GM23338 (cell line): Measurements from ENCODE around the gene ZMYND8. TPM values are rescaled to one million over a fixed set of nuclear protein-coding genes. Genes with fewer than 3 reads are reported as not detected.

Source experiments
- ATAC-seq: fragments of 200-7000 bp; cut with Tn5 transposase; 3 replicates; pipeline ENCODE4 v1.9.1; 2020
- DNase-seq: peaks from one replicate; pipeline ENCODE4 v3.0.0-alpha.2; 2015; ENCODE audit warnings: low spot score
- H2AFZ ChIP-seq: fragments of 200-600 bp; sonication (generic); 2 replicates; pipeline ENCODE4 v1.8.0; 2016; ENCODE audit warnings: antibody characterized with exemption, mild to moderate bottlenecking, moderate library complexity
- H3F3A ChIP-seq: fragments of 200-600 bp; sonication (generic); replicated peaks from 2 replicates; pipeline ENCODE4 v1.8.0; 2017; ENCODE audit warnings: antibody characterized with exemption, mixed run types, low read depth
- H3K27ac ChIP-seq: fragments of 200-600 bp; sonication (generic); 2 replicates; pipeline ENCODE4 v1.6.1; 2016; ENCODE audit warnings: low read depth
- H3K27me3 ChIP-seq: fragments of 200-600 bp; sonication (generic); 2 replicates; pipeline ENCODE4 v1.8.0; 2016; ENCODE audit warnings: mild to moderate bottlenecking, mixed run types, moderate library complexity; ENCODE audit not compliant: insufficient read depth
- H3K36me3 ChIP-seq: fragments of 200-600 bp; sonication (generic); 2 replicates; pipeline ENCODE4 v1.8.0; 2016; ENCODE audit warnings: mild to moderate bottlenecking; ENCODE audit not compliant: insufficient read depth
- H3K4me1 ChIP-seq: fragments of 200-600 bp; sonication (generic); 2 replicates; pipeline ENCODE4 v1.8.0; 2016; ENCODE audit warnings: mild to moderate bottlenecking, moderate library complexity; ENCODE audit not compliant: insufficient read depth
- H3K4me2 ChIP-seq: fragments of 200-600 bp; sonication (generic); 2 replicates; pipeline ENCODE4 v1.7.1; 2017; ENCODE audit warnings: mixed run types
- H3K4me3 ChIP-seq: fragments of 200-600 bp; sonication (generic); 2 replicates; pipeline ENCODE4 v1.6.1; 2016; ENCODE audit warnings: mixed run types
- H3K79me2 ChIP-seq: fragments of 200-600 bp; sonication (generic); replicated peaks from 2 replicates; pipeline ENCODE4 v1.8.0; 2017; ENCODE audit warnings: mild to moderate bottlenecking; ENCODE audit not compliant: insufficient read depth
- H3K9me2 ChIP-seq: fragments of 200-600 bp; sonication (generic); 2 replicates; pipeline ENCODE4 v1.8.0; 2017; ENCODE audit not compliant: insufficient read depth
- H4K20me1 ChIP-seq: fragments of 200-600 bp; sonication (generic); replicated peaks from 2 replicates; pipeline ENCODE4 v1.8.0; 2017; ENCODE audit warnings: mild to moderate bottlenecking; ENCODE audit not compliant: insufficient read depth
- H3K27ac Mint-ChIP-seq: 2 replicates; pipeline ENCODE4 v1.8.0; 2020; ENCODE audit warnings: inconsistent platforms, mild to moderate bottlenecking, moderate library complexity, mixed read lengths
- H3K27me3 Mint-ChIP-seq: 3 replicates; pipeline ENCODE4 v1.8.0; 2022; ENCODE audit warnings: low read depth, mild to moderate bottlenecking, moderate library complexity, mixed read lengths, inconsistent platforms; ENCODE audit not compliant: insufficient read depth, poor library complexity
- H3K36me3 Mint-ChIP-seq: 3 replicates; pipeline ENCODE4 v1.8.0; 2021; ENCODE audit warnings: low read depth, mild to moderate bottlenecking, inconsistent platforms, moderate library complexity, mixed read lengths
- H3K4me1 Mint-ChIP-seq: 3 replicates; pipeline ENCODE4 v1.8.0; 2020; ENCODE audit warnings: mild to moderate bottlenecking, inconsistent platforms, mixed read lengths
- H3K4me3 Mint-ChIP-seq: 3 replicates; pipeline ENCODE4 v1.8.0; 2021; ENCODE audit warnings: moderate library complexity, mild to moderate bottlenecking, inconsistent platforms, mixed read lengths
- H3K9me3 Mint-ChIP-seq: 3 replicates; pipeline ENCODE4 v1.8.0; 2020; ENCODE audit warnings: moderate library complexity, mild to moderate bottlenecking, inconsistent platforms, mixed read lengths
- CREB1 ChIP-seq: fragments of 250-450 bp; sonication (Bioruptor Pico); IDR thresholded peaks from 2 replicates; pipeline ENCODE4 v1.5.0; 2020; ENCODE audit warnings: low read depth, mild to moderate bottlenecking, moderate library complexity
- CTCF ChIP-seq, 2 experiments: fragments of 200-600 bp in 1 of 2; sonication (generic) in 1 of 2; conservative IDR thresholded peaks; 2 replicates each; pipeline versions ENCODE4 v1.5.1 to v1.6.1; 2016 to 2017; ENCODE audit warnings: antibody characterized with exemption in 2 of 2, low read depth in 2 of 2, mild to moderate bottlenecking in 2 of 2, moderate library complexity in 1 of 2
- EZH2 ChIP-seq: fragments of 200-600 bp; sonication (generic); IDR thresholded peaks from one replicate; pipeline ENCODE4 v1.8.0; 2017; ENCODE audit warnings: antibody characterized with exemption, mild to moderate bottlenecking, low read depth; ENCODE audit not compliant: unreplicated experiment
- EZH2phosphoT487 ChIP-seq: fragments of 200-600 bp; sonication (generic); IDR thresholded peaks from one replicate; pipeline ENCODE4 v1.8.1; 2018; ENCODE audit warnings: antibody characterized with exemption; ENCODE audit not compliant: unreplicated experiment
- JUNB ChIP-seq: IDR thresholded peaks from one replicate; pipeline ENCODE4 v1.6.1; 2016; ENCODE audit warnings: antibody characterized with exemption; ENCODE audit not compliant: unreplicated experiment
- NANOG ChIP-seq: IDR thresholded peaks from 2 replicates; pipeline ENCODE4 v1.6.1; 2016; ENCODE audit warnings: antibody characterized with exemption, borderline replicate concordance
- POLR2AphosphoS5 ChIP-seq: IDR thresholded peaks from 2 replicates; pipeline ENCODE4 v1.6.1; 2016; ENCODE audit warnings: antibody characterized with exemption, low read depth
- STAT1 ChIP-seq: IDR thresholded peaks from one replicate; pipeline ENCODE4 v1.6.1; 2016; ENCODE audit warnings: antibody characterized with exemption; ENCODE audit not compliant: unreplicated experiment
- ZNF114 ChIP-seq: fragments of 250-450 bp; sonication (Bioruptor Pico); IDR thresholded peaks from 2 replicates; pipeline ENCODE4 v1.5.0; 2020; ENCODE audit warnings: mild to moderate bottlenecking, moderate library complexity
- ZNF331 ChIP-seq: fragments of 250-450 bp; sonication (Bioruptor Pico); IDR thresholded peaks from 2 replicates; pipeline ENCODE4 v1.5.0; 2020; ENCODE audit warnings: low read depth, mild to moderate bottlenecking, moderate library complexity
- polyA plus RNA-seq: library from polyadenylated mRNA; unstranded; fragments of >200 nt; fragmentation: Nextera tagmentation; extraction: Ambion mirVana; gene quantifications from 2 replicates; pipeline ENCODE4 v1.2.1, GENCODE V29; 2016
- total RNA-seq: library from RNA; depleted of rRNA; stranded (reverse); fragments of >200 nt; shearing (Covaris generic); gene quantifications from 2 replicates; pipeline ENCODE4 v1.2.3, GENCODE V29; 2014
- TF ChIP-seq, protein P1 (sequence below): fragments of 250-450 bp; sonication (Bioruptor Pico); IDR thresholded peaks from 2 replicates; pipeline ENCODE4 v1.5.0; 2020; ENCODE audit warnings: mild to moderate bottlenecking, moderate library complexity
- TF ChIP-seq, protein P2 (sequence below): IDR thresholded peaks from one replicate; pipeline ENCODE4 v1.6.1; 2018; ENCODE audit warnings: antibody characterized with exemption; ENCODE audit not compliant: unreplicated experiment
- TF ChIP-seq, protein P3 (sequence below): IDR thresholded peaks from 2 replicates; pipeline ENCODE4 v1.6.1; 2016; ENCODE audit warnings: antibody characterized with exemption

ZMYND8 gene
- total and polyA plus RNA-seq, 2 experiments from 2014 or later, result 70.9 to 128 TPM

DNA sequence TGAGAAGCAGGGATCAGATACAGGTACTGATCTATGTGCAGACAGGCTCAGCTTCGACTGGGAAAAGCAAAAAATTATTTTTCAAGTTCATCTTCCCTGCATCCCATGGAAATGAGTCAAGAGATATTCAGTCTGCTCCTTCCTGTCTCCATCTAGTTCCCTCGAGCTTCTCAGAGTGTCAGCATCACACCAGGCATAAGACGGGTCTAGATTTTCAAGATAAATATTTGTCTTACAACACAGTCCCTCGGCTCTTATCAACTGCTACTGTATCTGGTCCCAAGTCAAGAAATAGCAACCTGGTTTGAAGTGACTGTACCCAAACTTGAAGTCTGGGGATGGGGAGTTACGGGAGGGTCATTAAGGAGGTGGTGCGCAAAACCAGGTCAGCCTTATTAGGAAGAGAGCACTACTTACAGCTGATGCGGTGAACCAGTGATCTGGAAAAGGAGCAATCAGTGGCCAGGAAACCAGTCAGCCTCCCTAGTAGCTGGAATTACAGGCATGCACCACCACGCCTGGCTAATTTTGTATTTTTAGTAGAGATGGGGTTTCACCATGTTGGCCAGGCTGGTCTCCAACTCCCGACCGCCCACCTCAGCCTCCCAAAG is 29.7 kb downstream of the ZMYND8 start:
- peaks cover 22% of the 10 kb centered on the region for H3K27me3 Mint-ChIP-seq
- Histone ChIP-seq H3K36me3 (no peaks in the 10 kb centered on the region), H3K27me3 (no peaks in the 10 kb centered on the region), H3K4me1 (peaks cover 67% of the 10 kb centered on the region), H3K4me2 (no peak overlapping the region), H3K9me2 (no peaks in the 10 kb centered on the region), H3K27ac (peak overlapping the region; percentile 60), H2AFZ (no peak overlapping the region), H3K79me2 (peaks cover 100% of the 10 kb centered on the region), H3F3A (peaks cover 40% of the 10 kb centered on the region), H3K4me3 (no peak overlapping the region), H4K20me1 (peaks cover 20% of the 10 kb centered on the region)
- H3K36me3 Mint-ChIP-seq, result peaks cover 69% of the 10 kb centered on the region
- ATAC-seq (no peak), DNase-seq (no peak)
- no peaks in the 10 kb centered on the region for H3K9me3 Mint-ChIP-seq
- TF ChIP-seq ZNF114 (CRISPR knock-in tag) (no peak), CREB1 (CRISPR knock-in tag) (no peak), CTCF (conservative IDR thresholded peaks at IDR 0.05; ENCODE audit: low read depth in 2 of 2) (no peak), NANOG (no peak), EZH2 (no peak), POLR2AphosphoS5 (no peak), ZNF331 (CRISPR knock-in tag) (no peak), STAT1 (no peak), EZH2phosphoT487 (no peak), JUNB (no peak)
- TF ChIP-seq, protein P1, sequence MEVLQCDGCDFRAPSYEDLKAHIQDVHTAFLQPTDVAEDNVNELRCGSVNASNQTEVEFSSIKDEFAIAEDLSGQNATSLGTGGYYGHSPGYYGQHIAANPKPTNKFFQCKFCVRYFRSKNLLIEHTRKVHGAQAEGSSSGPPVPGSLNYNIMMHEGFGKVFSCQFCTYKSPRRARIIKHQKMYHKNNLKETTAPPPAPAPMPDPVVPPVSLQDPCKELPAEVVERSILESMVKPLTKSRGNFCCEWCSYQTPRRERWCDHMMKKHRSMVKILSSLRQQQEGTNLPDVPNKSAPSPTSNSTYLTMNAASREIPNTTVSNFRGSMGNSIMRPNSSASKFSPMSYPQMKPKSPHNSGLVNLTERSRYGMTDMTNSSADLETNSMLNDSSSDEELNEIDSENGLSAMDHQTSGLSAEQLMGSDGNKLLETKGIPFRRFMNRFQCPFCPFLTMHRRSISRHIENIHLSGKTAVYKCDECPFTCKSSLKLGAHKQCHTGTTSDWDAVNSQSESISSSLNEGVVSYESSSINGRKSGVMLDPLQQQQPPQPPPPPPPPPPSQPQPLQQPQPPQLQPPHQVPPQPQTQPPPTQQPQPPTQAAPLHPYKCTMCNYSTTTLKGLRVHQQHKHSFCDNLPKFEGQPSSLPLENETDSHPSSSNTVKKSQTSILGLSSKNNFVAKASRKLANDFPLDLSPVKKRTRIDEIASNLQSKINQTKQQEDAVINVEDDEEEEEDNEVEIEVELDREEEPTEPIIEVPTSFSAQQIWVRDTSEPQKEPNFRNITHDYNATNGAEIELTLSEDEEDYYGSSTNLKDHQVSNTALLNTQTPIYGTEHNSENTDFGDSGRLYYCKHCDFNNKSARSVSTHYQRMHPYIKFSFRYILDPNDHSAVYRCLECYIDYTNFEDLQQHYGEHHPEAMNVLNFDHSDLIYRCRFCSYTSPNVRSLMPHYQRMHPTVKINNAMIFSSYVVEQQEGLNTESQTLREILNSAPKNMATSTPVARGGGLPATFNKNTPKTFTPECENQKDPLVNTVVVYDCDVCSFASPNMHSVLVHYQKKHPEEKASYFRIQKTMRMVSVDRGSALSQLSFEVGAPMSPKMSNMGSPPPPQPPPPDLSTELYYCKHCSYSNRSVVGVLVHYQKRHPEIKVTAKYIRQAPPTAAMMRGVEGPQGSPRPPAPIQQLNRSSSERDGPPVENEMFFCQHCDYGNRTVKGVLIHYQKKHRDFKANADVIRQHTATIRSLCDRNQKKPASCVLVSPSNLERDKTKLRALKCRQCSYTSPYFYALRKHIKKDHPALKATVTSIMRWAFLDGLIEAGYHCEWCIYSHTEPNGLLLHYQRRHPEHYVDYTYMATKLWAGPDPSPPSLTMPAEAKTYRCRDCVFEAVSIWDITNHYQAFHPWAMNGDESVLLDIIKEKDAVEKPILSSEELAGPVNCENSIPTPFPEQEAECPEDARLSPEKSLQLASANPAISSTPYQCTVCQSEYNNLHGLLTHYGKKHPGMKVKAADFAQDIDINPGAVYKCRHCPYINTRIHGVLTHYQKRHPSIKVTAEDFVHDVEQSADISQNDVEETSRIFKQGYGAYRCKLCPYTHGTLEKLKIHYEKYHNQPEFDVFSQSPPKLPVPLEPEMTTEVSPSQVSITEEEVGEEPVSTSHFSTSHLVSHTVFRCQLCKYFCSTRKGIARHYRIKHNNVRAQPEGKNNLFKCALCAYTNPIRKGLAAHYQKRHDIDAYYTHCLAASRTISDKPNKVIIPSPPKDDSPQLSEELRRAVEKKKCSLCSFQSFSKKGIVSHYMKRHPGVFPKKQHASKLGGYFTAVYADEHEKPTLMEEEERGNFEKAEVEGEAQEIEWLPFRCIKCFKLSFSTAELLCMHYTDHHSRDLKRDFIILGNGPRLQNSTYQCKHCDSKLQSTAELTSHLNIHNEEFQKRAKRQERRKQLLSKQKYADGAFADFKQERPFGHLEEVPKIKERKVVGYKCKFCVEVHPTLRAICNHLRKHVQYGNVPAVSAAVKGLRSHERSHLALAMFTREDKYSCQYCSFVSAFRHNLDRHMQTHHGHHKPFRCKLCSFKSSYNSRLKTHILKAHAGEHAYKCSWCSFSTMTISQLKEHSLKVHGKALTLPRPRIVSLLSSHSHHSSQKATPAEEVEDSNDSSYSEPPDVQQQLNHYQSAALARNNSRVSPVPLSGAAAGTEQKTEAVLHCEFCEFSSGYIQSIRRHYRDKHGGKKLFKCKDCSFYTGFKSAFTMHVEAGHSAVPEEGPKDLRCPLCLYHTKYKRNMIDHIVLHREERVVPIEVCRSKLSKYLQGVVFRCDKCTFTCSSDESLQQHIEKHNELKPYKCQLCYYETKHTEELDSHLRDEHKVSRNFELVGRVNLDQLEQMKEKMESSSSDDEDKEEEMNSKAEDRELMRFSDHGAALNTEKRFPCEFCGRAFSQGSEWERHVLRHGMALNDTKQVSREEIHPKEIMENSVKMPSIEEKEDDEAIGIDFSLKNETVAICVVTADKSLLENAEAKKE, result no peak
- TF ChIP-seq, protein P2, sequence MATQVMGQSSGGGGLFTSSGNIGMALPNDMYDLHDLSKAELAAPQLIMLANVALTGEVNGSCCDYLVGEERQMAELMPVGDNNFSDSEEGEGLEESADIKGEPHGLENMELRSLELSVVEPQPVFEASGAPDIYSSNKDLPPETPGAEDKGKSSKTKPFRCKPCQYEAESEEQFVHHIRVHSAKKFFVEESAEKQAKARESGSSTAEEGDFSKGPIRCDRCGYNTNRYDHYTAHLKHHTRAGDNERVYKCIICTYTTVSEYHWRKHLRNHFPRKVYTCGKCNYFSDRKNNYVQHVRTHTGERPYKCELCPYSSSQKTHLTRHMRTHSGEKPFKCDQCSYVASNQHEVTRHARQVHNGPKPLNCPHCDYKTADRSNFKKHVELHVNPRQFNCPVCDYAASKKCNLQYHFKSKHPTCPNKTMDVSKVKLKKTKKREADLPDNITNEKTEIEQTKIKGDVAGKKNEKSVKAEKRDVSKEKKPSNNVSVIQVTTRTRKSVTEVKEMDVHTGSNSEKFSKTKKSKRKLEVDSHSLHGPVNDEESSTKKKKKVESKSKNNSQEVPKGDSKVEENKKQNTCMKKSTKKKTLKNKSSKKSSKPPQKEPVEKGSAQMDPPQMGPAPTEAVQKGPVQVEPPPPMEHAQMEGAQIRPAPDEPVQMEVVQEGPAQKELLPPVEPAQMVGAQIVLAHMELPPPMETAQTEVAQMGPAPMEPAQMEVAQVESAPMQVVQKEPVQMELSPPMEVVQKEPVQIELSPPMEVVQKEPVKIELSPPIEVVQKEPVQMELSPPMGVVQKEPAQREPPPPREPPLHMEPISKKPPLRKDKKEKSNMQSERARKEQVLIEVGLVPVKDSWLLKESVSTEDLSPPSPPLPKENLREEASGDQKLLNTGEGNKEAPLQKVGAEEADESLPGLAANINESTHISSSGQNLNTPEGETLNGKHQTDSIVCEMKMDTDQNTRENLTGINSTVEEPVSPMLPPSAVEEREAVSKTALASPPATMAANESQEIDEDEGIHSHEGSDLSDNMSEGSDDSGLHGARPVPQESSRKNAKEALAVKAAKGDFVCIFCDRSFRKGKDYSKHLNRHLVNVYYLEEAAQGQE, result no peak
- TF ChIP-seq, protein P3, sequence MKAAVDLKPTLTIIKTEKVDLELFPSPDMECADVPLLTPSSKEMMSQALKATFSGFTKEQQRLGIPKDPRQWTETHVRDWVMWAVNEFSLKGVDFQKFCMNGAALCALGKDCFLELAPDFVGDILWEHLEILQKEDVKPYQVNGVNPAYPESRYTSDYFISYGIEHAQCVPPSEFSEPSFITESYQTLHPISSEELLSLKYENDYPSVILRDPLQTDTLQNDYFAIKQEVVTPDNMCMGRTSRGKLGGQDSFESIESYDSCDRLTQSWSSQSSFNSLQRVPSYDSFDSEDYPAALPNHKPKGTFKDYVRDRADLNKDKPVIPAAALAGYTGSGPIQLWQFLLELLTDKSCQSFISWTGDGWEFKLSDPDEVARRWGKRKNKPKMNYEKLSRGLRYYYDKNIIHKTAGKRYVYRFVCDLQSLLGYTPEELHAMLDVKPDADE, result no peak
- H3K27ac Mint-ChIP-seq, result peak overlapping the region; percentile 44
- H3K4me1 Mint-ChIP-seq, result peaks cover 67% of the 10 kb centered on the region
- H3K4me3 Mint-ChIP-seq, result no peak overlapping the region
